ENCODE results near the gene E2F2.

Gene E2F2

DNA sequence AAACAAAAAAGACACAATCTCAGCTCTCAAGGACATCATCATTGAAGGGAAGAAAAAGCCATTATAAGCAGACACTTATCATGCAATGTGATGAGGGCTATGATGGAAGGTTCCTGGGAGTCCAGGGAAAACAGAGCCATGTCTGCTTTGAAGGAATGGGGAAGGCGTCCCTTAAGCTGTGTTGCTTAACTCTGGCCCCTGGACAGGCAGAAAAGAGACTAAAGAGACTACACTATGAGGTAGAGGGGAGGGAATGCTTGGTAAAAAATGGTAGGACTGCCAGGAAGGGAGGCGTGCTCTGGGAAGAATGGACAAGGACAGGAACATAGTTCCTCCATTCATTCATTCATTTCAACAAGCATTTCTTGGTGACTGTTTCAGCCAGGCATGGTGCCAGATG, 68.3 kb downstream of the E2F2 start:
- DNase-seq (ENCODE audit: low read depth): no peak
- TF ChIP-seq, protein P1, sequence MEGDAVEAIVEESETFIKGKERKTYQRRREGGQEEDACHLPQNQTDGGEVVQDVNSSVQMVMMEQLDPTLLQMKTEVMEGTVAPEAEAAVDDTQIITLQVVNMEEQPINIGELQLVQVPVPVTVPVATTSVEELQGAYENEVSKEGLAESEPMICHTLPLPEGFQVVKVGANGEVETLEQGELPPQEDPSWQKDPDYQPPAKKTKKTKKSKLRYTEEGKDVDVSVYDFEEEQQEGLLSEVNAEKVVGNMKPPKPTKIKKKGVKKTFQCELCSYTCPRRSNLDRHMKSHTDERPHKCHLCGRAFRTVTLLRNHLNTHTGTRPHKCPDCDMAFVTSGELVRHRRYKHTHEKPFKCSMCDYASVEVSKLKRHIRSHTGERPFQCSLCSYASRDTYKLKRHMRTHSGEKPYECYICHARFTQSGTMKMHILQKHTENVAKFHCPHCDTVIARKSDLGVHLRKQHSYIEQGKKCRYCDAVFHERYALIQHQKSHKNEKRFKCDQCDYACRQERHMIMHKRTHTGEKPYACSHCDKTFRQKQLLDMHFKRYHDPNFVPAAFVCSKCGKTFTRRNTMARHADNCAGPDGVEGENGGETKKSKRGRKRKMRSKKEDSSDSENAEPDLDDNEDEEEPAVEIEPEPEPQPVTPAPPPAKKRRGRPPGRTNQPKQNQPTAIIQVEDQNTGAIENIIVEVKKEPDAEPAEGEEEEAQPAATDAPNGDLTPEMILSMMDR (conservative IDR thresholded peaks at IDR 0.05; ENCODE audit: low read depth, low read length): no peak

DNA sequence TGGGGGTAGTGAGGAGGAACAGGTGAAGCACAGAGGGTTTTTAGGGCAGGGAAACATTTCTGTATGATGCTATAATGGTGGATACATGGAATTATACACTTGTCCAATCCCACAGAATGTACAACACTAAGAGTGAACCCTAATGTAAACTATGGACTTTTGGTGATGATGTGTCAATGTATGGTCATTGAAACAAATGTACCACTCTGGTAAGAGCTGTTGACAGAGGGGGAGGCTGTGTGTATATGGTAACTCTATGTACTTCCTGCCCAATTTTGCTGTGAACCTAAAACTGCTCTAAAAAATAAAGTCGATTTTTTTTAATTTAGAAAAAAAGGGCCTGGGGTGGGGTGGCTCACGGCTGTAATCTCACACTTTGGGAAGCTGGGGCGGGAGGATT, 70.0 kb downstream of the E2F2 start:
- no peak overlapping the region for H3K4me3 ChIP-seq (ENCODE audit: low read depth, low read length)
- DNase-seq (ENCODE audit: low read depth): no peak
- TF ChIP-seq, protein P1 (conservative IDR thresholded peaks at IDR 0.05; ENCODE audit: low read depth, low read length): no peak

More for the DNA sequence above, 68.3 kb downstream of the E2F2 start:
- H3K4me3 ChIP-seq (ENCODE audit: low read depth, low read length): no peak overlapping the region

DNA sequence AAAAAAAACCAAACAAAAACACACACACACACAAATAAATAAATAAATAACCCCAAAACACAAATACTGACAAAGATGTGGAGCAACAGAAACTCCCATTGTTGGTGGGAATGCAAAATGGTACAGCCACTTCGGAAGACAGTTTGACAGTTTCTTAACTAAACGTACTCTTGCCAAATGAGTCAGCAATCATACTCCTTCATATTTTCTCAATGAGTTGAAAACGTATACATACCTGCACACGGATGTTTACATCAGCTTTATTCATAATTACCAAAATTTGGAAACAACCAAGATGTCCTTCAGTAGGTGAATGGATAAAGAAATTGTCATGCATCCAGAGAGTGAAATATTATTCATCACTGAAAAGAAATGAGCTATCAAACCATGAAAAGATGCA, 70.5 kb downstream of the E2F2 start:
- H3K4me3 ChIP-seq (ENCODE audit: low read depth, low read length): no peak overlapping the region
- DNase-seq (ENCODE audit: low read depth): no peak
- TF ChIP-seq, protein P1 (conservative IDR thresholded peaks at IDR 0.05; ENCODE audit: low read depth, low read length): no peak

DNA sequence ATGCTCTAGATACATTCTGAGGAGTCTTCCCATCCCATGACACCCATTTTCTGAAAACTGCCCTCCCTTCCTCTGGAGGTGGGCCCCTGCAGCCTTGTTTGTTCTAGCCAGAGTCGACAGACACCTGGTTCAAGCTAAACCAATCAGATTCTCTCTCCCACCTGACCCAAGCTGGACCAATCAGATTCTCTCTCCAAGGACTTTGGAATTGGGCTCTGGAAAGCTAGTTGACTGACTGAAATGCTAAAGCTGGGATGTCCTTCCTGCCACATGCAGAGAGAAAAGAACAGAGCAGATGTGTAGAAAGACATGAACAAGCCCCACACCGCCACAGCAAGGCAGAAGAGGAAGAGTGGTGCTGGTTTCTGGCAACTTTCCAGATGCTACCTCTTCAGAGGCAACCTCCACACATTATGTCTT, 71.7 kb downstream of the E2F2 start:
- DNase-seq (ENCODE audit: low read depth): no peak
- no peak overlapping the region for H3K4me3 ChIP-seq (ENCODE audit: low read depth, low read length)
- TF ChIP-seq, protein P1 (conservative IDR thresholded peaks at IDR 0.05; ENCODE audit: low read depth, low read length): no peak

Data from choroid plexus epithelial cell (primary cell).